Measurements from ENCODE around the gene NACC2.
"Not testable (repeated sequence)": the region's sequence is repeated elsewhere in the genome, so short reads cannot be mapped to it uniquely, and the experiment has no call there.

Gene NACC2

GRCh38 chr9:136105398-136106135 is 10.5 kb upstream of the NACC2 start:
- no peaks in the 10 kb centered on the region for H3K79me2 ChIP-seq (ENCODE audit: control insufficient read depth, insufficient read depth, low read length)
- no peak overlapping the region for H4K5ac ChIP-seq (ENCODE audit: low read length)
- H3K36me3 ChIP-seq (ENCODE audit: control insufficient read depth, insufficient read depth, low read length), result no peaks in the 10 kb centered on the region
- no peak overlapping the region for H3K4ac ChIP-seq (ENCODE audit: low read depth, low read length)
- no peak overlapping the region for H4K8ac ChIP-seq (ENCODE audit: low read depth, low read length)
- H2AK5ac ChIP-seq (ENCODE audit: low read length), result no peak overlapping the region
- no peaks in the 10 kb centered on the region for H3K4me1 ChIP-seq (ENCODE audit: control insufficient read depth, low read depth, low read length)
- no peak overlapping the region for H3K56ac ChIP-seq (ENCODE audit: low read length)
- no peak overlapping the region for H2BK15ac ChIP-seq (replicated peaks; ENCODE audit: low read depth)
- H3K79me1 ChIP-seq (ENCODE audit: low read length), result no peaks in the 10 kb centered on the region
- H3K4me2 ChIP-seq (ENCODE audit: low read length), result no peak overlapping the region
- H3K9ac ChIP-seq (ENCODE audit: low read length), result no peak overlapping the region
- H3K27me3 ChIP-seq (ENCODE audit: insufficient read depth, low read length, poor library complexity), result no peaks in the 10 kb centered on the region
- no peak overlapping the region for H3K27ac ChIP-seq (ENCODE audit: low read depth, low read length)
- no peak overlapping the region for H3K18ac ChIP-seq (ENCODE audit: low read length)
- DNase-seq, result peak; percentile 20
- H3K4me3 ChIP-seq (ENCODE audit: low read length), result no peak overlapping the region
- WGBS (ENCODE audit: extremely low coverage, insufficient coverage, low lambda C conversion rate), result no CpG with 5 or more reads among the region's 17 CpGs
- no peak overlapping the region for H2BK5ac ChIP-seq (ENCODE audit: low read length)
- no peak overlapping the region for H3K23ac ChIP-seq (ENCODE audit: low read length)
- no peak overlapping the region for H2BK120ac ChIP-seq (ENCODE audit: low read depth, low read length)

GRCh38 chr9:136104916-136105315 is 9.8 kb upstream of the NACC2 start:
- Histone ChIP-seq H4K8ac (ENCODE audit: low read depth, low read length) (no peak overlapping the region), H3K18ac (ENCODE audit: low read length) (no peak overlapping the region), H3K79me1 (ENCODE audit: low read length) (no peaks in the 10 kb centered on the region), H3K79me2 (ENCODE audit: control insufficient read depth, insufficient read depth, low read length) (no peaks in the 10 kb centered on the region), H3K27me3 (ENCODE audit: insufficient read depth, low read length, poor library complexity) (no peaks in the 10 kb centered on the region), H3K4me1 (ENCODE audit: control insufficient read depth, low read depth, low read length) (no peaks in the 10 kb centered on the region), H3K56ac (ENCODE audit: low read length) (no peak overlapping the region), H2BK5ac (ENCODE audit: low read length) (no peak overlapping the region), H3K27ac (ENCODE audit: low read depth, low read length) (no peak overlapping the region), H4K5ac (ENCODE audit: low read length) (no peak overlapping the region), H3K4ac (ENCODE audit: low read depth, low read length) (no peak overlapping the region), H3K4me2 (ENCODE audit: low read length) (no peak overlapping the region), H2BK120ac (ENCODE audit: low read depth, low read length) (no peak overlapping the region), H3K36me3 (ENCODE audit: control insufficient read depth, insufficient read depth, low read length) (no peaks in the 10 kb centered on the region), H2AK5ac (ENCODE audit: low read length) (no peak overlapping the region), H2BK15ac (replicated peaks; ENCODE audit: low read depth) (no peak overlapping the region), H3K4me3 (ENCODE audit: low read length) (no peak overlapping the region), H3K23ac (ENCODE audit: low read length) (no peak overlapping the region), H3K9ac (ENCODE audit: low read length) (no peak overlapping the region)
- no CpG with 5 or more reads among the region's 6 CpGs for WGBS (ENCODE audit: extremely low coverage, insufficient coverage, low lambda C conversion rate)
- no peak for DNase-seq

- Histone ChIP-seq H4K8ac (ENCODE audit: low read depth, low read length) (no peak overlapping the region), H3K56ac (ENCODE audit: low read length) (no peak overlapping the region), H3K27ac (ENCODE audit: low read depth, low read length) (no peak overlapping the region), H3K27me3 (ENCODE audit: insufficient read depth, low read length, poor library complexity) (no peaks in the 10 kb centered on the region), H3K23ac (ENCODE audit: low read length) (no peak overlapping the region), H3K4me2 (ENCODE audit: low read length) (no peak overlapping the region), H3K36me3 (ENCODE audit: control insufficient read depth, insufficient read depth, low read length) (no peaks in the 10 kb centered on the region), H2BK120ac (ENCODE audit: low read depth, low read length) (no peak overlapping the region), H3K79me1 (ENCODE audit: low read length) (no peaks in the 10 kb centered on the region), H2BK5ac (ENCODE audit: low read length) (no peak overlapping the region), H3K4ac (ENCODE audit: low read depth, low read length) (no peak overlapping the region), H3K18ac (ENCODE audit: low read length) (no peak overlapping the region), H3K79me2 (ENCODE audit: control insufficient read depth, insufficient read depth, low read length) (no peaks in the 10 kb centered on the region), H3K4me1 (ENCODE audit: control insufficient read depth, low read depth, low read length) (no peaks in the 10 kb centered on the region), H3K9ac (ENCODE audit: low read length) (no peak overlapping the region), H2BK15ac (replicated peaks; ENCODE audit: low read depth) (no peak overlapping the region), H4K5ac (ENCODE audit: low read length) (no peak overlapping the region), H3K4me3 (ENCODE audit: low read length) (no peak overlapping the region), H2AK5ac (ENCODE audit: low read length) (no peak overlapping the region)
- no CpG with 5 or more reads among the region's 1 CpG for WGBS (ENCODE audit: extremely low coverage, insufficient coverage, low lambda C conversion rate)
- no peak for DNase-seq
Measured at GRCh38 chr9:136104488-136104800, 9.4 kb upstream of the NACC2 start.

- Histone ChIP-seq H3K9ac (ENCODE audit: low read length) (no peak overlapping the region), H3K79me2 (ENCODE audit: control insufficient read depth, insufficient read depth, low read length) (no peaks in the 10 kb centered on the region), H3K4me1 (ENCODE audit: control insufficient read depth, low read depth, low read length) (no peaks in the 10 kb centered on the region), H3K4me2 (ENCODE audit: low read length) (no peak overlapping the region), H4K5ac (ENCODE audit: low read length) (no peak overlapping the region), H3K36me3 (ENCODE audit: control insufficient read depth, insufficient read depth, low read length) (no peaks in the 10 kb centered on the region), H4K8ac (ENCODE audit: low read depth, low read length) (no peak overlapping the region), H2BK120ac (ENCODE audit: low read depth, low read length) (no peak overlapping the region), H3K4me3 (ENCODE audit: low read length) (no peak overlapping the region), H3K18ac (ENCODE audit: low read length) (no peak overlapping the region), H3K4ac (ENCODE audit: low read depth, low read length) (no peak overlapping the region), H2BK15ac (replicated peaks; ENCODE audit: low read depth) (no peak overlapping the region), H3K27me3 (ENCODE audit: insufficient read depth, low read length, poor library complexity) (no peaks in the 10 kb centered on the region), H2BK5ac (ENCODE audit: low read length) (no peak overlapping the region), H3K23ac (ENCODE audit: low read length) (no peak overlapping the region), H3K79me1 (ENCODE audit: low read length) (no peaks in the 10 kb centered on the region), H3K56ac (ENCODE audit: low read length) (no peak overlapping the region), H2AK5ac (ENCODE audit: low read length) (no peak overlapping the region), H3K27ac (ENCODE audit: low read depth, low read length) (no peak overlapping the region)
- no peak for DNase-seq
- no CpG with 5 or more reads among the region's 34 CpGs for WGBS (ENCODE audit: extremely low coverage, insufficient coverage, low lambda C conversion rate)
Measured at GRCh38 chr9:136103651-136104487, 8.8 kb upstream of the NACC2 start.

- H3K27ac ChIP-seq (ENCODE audit: low read depth, low read length); H3K4me1 ChIP-seq (ENCODE audit: control insufficient read depth, low read depth, low read length); H3K18ac ChIP-seq (ENCODE audit: low read length); H3K36me3 ChIP-seq (ENCODE audit: control insufficient read depth, insufficient read depth, low read length); H2BK120ac ChIP-seq (ENCODE audit: low read depth, low read length); H4K8ac ChIP-seq (ENCODE audit: low read depth, low read length); H3K4me2 ChIP-seq (ENCODE audit: low read length); H3K4ac ChIP-seq (ENCODE audit: low read depth, low read length); H3K23ac ChIP-seq (ENCODE audit: low read length); DNase-seq; H3K56ac ChIP-seq (ENCODE audit: low read length); H3K9ac ChIP-seq (ENCODE audit: low read length); H3K79me2 ChIP-seq (ENCODE audit: control insufficient read depth, insufficient read depth, low read length); H2BK15ac ChIP-seq (replicated peaks; ENCODE audit: low read depth); H3K79me1 ChIP-seq (ENCODE audit: low read length); H2BK5ac ChIP-seq (ENCODE audit: low read length); H3K4me3 ChIP-seq (ENCODE audit: low read length); H4K5ac ChIP-seq (ENCODE audit: low read length); H2AK5ac ChIP-seq (ENCODE audit: low read length); H3K27me3 ChIP-seq (ENCODE audit: insufficient read depth, low read length, poor library complexity): not testable (repeated sequence)
- no CpG with 5 or more reads among the region's 27 CpGs for WGBS (ENCODE audit: extremely low coverage, insufficient coverage, low lambda C conversion rate)
Measured at GRCh38 chr9:136101615-136102074, 6.6 kb upstream of the NACC2 start.

Data from mesendoderm (in vitro differentiated cells).